NCI-H187 treated with DMSO at 0.1 percent for 48 hours (cell line): ENCODE measurements around the gene CBFA2T2.
"Not testable (repeated sequence)": the region's sequence is repeated elsewhere in the genome, so short reads cannot be mapped to it uniquely, and the experiment has no call there.

Source experiments
- DNase-seq: peaks from one replicate; lab custom pipeline; 2025; lab: John Stamatoyannopoulos, UW

The CBFA2T2 gene

GRCh38 chr20:33575282-33575681 lies 85.4 kb downstream of the CBFA2T2 start:
- DNase-seq: no peak

DNA sequence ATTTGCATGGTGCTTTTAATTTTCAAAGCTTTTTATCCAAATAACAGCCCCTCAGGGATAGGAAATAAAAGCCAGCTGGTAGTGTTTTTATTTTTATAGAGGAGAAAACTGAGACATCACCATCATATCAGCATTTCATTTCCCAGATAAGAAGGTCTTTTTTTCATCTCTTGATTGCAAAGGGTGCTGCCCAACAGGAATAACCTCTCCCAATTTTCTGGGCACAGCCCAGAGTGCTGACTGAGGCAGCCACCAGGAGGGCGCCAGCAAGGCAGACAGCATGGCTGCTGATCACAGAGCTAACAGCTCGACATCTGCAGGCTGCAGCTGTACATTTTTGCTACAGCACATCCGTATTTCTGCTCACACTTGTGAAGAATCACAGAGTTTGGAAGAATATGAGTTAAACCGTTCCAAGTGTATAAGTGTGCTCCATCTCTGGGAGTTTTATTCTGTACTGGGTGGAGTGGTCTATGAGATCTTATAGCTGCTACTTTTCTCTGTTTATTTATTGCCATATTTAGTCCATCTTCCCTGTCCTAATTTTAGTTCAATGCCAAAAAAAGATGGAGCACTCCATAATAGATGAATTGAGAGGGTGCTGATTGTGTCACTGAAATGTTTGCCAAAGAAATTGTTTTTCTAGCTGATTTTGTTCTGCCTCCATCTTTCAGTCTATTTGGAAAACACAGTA lies 86.7 kb downstream of the CBFA2T2 start:
- no peak for DNase-seq

- DNase-seq: no peak
Observed at GRCh38 chr20:33578510-33578909, 88.6 kb downstream of the CBFA2T2 start.

DNA sequence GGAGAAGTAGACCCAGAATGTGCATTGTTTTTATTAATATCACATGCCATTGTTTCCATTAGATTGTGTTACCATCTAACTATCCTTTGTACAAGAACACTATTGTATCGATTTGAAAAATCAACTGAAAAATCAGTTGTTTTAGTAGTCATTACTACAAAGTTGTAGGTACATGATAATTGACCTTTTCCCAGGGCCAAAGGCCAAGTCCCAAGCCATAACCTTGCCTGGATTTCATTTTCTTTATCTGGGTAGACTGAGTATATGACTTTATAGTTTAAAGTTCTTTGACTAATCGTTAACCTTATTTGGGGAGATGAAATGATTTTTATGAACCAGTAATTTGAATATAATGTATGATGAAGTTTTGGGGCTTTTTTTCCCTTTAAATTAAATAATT lies 93.2 kb downstream of the CBFA2T2 start:
- DNase-seq: no peak

- DNase-seq: no peak
Observed at GRCh38 chr20:33584976-33585375, 95.1 kb downstream of the CBFA2T2 start.

- DNase-seq: no peak
Observed at GRCh38 chr20:33585413-33585812, 95.5 kb downstream of the CBFA2T2 start.

- no peak for DNase-seq
Observed at GRCh38 chr20:33589059-33589458, 99.2 kb downstream of the CBFA2T2 start.

- not testable (repeated sequence) for DNase-seq
Observed at GRCh38 chr20:33591901-33592300, 102.0 kb downstream of the CBFA2T2 start.

DNA sequence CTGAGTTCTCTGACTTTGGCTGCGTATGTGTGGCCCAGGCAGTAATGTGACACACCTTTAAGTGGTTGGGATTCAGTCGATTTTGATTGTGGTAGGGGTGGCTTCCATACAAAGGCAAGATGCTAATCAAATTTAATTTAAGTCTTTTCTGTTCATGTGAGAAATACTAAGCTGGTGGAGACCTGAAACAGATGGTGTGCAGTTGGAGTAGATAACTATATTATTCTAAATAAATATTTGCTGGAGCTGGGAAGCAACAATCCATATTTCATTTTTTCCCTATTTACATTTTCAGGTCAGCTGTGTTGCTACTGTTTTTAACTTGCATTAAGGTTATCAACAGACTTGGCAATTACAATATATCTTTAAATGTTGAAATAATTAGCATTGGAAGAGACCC lies 104.8 kb downstream of the CBFA2T2 start:
- no peak for DNase-seq

DNA sequence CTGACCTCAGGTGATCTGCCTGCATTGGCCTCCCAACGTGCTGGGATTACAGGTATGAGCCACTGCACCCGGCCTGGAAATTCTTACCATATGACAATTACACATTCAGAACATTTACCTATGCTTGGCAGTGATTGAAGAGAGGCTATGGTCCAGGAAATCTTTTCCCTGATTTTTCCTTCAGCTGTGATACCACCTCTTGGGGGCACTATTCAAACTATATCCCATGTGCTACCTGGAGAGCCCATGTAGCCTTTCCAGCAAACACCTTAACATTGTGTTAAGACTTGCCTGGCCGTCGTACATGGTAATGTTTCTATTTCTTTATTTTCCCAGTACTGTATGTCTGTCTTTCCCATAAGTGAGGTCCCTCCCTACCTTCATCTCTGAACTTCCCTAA lies 110.5 kb downstream of the CBFA2T2 start:
- DNase-seq: no peak

GRCh38 chr20:33600981-33601380 lies 111.1 kb downstream of the CBFA2T2 start:
- DNase-seq: no peak

DNA sequence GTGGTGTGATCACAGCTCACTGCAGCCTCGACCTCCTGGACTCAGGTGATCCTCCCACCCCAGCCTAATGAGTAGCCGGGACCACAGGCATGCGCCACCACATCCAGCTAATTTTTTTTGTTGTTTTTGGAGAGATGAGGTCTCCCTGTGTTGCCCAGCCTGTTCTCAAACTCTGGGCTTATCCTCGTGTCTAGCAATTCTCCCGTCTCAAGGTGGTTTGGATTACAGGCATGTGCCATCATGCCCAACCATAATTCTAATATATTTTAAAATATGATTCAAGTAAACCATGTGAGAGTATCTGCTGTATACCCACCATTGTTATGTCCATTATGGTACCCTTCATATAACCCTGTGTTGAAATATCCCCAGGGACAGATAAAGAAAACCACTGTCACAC lies 112.0 kb downstream of the CBFA2T2 start:
- no peak for DNase-seq

DNA sequence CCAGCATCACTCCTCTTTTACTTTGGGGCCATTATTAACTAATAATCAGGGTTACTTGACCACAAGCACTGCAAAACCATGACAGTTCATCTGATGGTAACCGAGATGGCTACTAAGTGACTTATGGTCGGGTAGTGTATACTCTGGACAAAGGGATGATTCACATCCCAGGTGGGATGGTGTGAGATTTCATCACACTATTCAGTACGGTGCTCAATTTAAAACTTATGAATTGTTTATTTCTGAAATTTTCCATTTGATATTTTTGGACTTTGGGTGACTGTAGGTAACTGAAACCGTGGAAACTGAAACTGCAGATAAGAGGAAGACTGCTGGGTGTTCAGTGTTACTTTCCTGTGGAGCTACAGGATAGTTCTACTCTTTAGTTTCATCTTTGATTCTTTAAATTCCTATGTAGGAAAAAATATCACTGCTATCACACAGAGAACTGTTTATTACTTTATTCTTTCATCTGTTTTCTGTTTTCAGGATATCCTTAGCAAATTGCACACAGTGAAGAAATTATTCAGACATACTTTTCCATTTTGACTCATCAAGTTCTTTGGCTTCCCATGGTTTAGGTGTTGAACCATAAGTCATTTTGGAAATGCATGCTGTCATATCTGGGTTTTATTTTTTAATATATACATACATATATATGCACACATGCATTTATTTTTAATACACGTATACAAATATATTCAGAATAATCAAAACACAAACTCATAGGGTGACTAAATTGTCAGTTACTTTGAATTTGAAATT lies 113.1 kb downstream of the CBFA2T2 start:
- DNase-seq: no peak

GRCh38 chr20:33604084-33604990 lies 114.4 kb downstream of the CBFA2T2 start:
- DNase-seq: no peak

- DNase-seq: no peak
Observed at GRCh38 chr20:33604991-33605370, 115.1 kb downstream of the CBFA2T2 start.

GRCh38 chr20:33606118-33606771 lies 116.3 kb downstream of the CBFA2T2 start:
- no peak for DNase-seq

GRCh38 chr20:33609504-33609903 lies 119.6 kb downstream of the CBFA2T2 start:
- no peak for DNase-seq

DNA sequence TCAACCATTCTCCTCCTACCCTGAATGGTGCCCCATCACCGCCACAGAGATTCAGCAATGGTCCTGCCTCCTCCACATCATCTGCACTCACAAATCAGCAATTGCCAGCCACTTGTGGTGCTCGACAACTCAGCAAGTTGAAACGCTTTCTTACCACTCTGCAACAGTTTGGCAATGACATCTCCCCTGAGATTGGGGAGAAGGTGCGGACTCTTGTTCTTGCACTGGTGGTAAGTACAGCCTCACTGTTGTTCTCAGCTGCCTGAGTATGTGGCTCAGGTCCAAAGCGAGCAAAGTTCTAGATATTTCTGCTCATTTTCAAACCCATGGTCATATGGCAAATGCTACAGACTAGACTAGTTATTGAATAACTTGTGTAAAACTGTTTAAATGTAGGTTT lies 121.2 kb downstream of the CBFA2T2 start:
- no peak for DNase-seq

DNA sequence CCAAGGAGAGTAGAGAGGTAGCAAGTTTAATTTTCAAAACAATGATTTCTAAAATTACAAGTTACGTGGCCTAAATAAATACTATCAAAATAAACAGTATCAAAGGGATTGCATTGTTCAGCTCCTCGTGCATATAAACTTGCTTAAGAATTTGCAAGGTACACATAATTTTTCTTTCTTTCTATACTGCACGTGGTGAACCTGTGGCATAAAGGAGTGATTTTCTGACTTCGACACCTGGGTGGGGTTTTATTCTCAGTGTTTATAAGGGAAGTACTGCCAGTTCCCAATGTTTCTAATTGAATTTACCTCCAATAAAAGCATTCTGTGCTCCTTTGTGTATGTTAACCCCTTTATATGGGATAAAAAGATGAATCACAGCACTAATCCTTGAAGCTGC lies 122.1 kb downstream of the CBFA2T2 start:
- DNase-seq: no peak

DNA sequence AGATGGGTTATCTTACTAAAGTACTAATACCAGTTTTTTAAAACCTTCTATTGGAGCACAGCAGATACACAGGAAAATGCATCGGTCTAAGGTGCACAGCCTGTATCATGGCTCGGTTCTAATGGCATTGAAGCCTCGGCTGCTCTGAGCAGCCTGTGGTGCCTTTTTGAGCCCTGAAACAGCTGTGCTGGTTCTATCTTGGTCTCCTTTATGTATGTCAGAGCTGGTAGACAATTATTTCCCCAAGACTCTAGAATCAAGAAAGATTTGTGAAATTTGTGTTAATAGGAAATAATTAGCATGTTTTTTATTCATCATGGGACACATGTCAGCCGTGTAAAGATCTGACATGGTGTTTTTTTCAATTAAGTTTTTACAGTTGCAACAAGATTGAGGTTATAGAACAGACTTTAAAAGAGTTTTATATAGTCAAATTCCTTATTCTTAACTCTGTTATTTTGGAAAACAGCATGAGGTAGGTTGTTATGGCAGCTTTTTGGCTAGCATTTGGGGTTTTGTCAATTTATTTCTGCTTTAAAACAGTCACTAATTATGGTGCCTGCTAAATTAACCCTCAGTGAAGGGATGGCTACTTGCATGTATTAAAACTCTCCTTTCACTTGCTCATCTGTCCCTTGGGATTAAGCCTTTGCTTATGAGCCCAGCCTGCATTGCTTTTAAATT lies 132.0 kb downstream of the CBFA2T2 start:
- no peak for DNase-seq

GRCh38 chr20:33622705-33623365 lies 132.9 kb downstream of the CBFA2T2 start:
- no peak for DNase-seq
